HG03575 (cell line): ENCODE data around the gene ATG9B.
"Not testable (repeated sequence)": the region's sequence is repeated elsewhere in the genome, so short reads cannot be mapped to it uniquely, and the experiment has no call there.

Experiments used
- ATAC-seq: cut with Tn5 transposase; IDR thresholded peaks from one replicate; pipeline ENCODE4 v1.9.1; 2021; ENCODE audit not compliant: unreplicated experiment, insufficient number of reproducible peaks, low FRiP score; ENCODE audit errors: extremely low read depth

The ATG9B gene

DNA sequence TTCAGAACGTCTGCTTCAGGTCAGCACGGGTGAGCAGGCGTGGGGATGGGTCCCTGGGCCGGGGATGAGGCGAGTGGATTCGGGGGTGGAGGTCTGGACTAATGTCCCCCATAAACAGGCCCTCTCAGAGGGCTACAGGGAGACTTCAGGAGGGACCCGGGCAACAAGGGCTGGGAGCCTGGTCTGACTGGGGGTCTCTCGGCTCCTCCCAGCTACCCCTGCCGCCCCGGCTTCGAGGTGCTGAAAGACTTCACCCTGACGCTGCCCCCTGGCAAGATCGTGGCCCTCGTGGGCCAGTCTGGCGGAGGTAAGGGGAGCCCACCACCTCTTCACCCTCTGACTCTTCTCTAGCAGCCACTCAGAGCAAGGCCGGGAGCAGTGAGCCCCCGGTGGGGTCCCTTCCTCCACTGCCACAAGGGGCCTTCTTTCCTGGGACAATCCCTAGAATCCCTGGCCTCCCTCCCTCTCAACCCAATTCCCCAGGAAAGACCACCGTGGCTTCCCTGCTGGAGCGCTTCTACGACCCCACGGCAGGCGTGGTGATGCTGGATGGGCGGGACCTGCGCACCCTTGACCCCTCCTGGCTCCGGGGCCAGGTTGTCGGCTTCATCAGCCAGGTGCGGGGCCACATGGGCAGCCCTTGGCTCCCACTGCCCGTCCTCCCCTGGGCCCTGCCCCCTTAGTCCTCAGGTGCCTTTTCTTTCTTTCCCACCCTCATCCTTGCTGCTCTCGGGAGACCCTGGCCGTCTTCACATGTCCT, 16.5 kb upstream of the ATG9B start:
- no peak for ATAC-seq

DNA sequence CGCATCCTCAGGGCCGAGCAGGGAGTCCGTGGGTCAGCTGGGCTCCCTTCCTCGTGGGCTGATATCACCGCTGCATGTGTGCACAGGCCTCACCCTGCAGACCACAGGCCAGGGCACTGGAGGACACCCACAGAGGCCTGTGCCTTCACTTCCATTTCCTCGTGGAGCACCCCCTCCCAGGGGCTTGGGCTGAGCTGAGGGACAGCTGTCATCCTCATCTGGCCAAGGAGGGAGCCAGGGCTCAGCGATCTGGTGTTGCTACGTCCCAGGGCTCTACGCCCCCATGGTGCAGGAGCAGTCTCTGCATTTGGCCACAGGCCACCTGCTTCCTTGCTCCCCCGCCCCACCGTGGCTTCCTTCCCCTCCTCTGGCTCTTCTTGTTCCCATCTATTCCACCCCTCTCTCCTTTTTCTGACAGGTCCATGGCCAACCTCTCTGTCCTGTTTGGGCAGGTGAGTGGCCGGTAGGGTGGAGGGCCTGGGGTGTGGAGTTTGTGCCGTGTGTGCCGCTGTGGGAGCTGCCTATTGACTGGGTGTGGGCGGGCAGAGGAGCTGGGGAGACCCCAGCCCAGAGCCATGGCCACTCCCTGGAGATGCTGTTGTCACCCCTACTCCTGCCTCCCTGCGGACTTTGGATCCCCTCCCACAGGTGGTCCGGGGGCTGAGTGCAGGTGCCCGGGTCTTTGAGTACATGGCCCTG, 15.7 kb upstream of the ATG9B start:
- no peak for ATAC-seq

DNA sequence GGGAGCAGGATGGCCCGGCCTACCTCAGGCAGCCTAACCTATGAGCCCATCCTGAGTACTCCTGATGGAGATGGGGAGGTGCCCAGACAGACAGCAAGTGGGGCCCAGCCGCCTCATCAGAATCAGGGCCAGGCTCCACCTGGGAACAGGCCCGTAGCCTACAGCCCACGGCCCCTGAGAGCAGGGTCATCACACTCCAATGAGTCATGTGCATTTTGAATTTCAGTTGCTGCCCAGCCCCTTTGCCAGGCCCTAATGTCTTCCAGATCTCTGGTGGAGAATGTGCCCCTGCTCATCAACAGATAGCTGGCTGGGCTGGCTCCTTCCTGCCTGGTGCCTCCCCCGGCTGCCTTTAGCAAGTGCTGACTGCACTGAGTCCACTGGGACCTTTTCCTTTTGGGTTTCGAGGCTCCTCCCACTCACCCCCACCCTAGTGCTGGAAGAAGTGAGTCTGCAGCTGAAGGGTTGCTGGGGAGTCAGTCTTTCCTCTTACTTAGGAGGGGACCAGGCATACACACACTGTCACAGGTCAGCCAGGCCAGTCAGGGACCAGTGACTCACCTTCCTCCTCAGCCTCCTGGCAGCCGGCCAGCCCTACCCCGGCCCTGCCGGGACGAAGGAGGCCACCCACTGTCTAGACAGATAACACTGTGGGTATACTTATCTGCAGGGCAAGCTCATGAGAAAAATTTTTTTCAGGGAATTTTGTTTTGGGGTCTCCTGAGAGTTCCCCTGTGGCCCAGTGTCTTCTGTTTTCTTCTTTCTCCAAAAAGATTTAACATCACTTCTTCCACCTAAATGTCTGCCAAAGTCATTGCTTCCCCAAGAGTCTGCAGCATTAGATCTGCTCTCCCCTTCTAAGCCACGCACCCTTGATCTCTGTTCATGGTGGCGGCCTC, 14.9 kb upstream of the ATG9B start:
- ATAC-seq, result no peak

DNA sequence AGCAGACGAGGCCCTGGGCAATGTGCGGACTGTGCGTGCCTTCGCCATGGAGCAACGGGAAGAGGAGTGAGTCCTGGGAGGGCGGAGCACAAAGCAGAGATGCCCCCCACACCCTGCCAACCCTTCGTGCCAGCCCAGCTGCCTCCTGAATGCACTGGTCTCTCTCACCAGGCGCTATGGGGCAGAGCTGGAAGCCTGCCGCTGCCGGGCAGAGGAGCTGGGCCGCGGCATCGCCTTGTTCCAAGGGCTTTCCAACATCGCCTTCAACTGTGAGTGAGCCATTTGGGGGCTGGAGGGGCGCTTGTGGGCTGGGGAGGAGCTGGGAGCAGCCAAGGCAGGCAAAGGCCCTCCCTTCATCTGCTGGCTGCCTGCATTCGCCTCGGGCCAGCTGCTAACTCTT, 11.6 kb upstream of the ATG9B start:
- ATAC-seq, result no peak

DNA sequence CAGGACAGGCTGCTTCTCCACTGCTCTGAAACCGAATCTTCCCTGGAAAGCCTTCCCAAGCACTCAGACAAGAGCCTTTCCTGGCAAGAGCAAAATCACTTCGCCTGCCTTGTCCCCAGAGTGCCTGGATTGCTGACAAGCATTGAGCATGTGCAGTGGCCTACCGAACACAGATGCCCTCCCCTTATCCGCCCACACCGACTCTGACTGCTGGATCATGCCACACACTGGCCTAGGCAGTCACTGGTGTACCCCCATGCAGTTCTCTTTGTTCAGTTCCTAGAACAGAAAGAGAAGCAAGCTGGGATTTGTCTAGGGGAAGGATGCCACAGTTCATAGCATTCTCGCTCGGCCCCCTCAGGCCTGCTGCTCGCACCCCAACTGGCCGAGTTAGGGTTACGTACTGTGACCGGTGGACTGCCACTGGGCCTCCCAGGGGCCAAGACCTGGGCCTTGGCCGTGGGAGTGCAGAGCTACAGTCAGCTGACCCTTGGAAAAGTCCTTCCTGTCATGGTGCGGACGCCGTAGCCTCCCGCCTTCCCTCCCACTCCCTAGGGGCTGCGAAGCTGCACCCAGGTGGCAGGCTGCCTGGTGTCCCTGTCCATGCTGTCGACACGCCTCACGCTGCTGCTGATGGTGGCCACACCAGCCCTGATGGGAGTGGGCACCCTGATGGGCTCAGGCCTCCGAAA, 10.9 kb upstream of the ATG9B start:
- ATAC-seq, result no peak

DNA sequence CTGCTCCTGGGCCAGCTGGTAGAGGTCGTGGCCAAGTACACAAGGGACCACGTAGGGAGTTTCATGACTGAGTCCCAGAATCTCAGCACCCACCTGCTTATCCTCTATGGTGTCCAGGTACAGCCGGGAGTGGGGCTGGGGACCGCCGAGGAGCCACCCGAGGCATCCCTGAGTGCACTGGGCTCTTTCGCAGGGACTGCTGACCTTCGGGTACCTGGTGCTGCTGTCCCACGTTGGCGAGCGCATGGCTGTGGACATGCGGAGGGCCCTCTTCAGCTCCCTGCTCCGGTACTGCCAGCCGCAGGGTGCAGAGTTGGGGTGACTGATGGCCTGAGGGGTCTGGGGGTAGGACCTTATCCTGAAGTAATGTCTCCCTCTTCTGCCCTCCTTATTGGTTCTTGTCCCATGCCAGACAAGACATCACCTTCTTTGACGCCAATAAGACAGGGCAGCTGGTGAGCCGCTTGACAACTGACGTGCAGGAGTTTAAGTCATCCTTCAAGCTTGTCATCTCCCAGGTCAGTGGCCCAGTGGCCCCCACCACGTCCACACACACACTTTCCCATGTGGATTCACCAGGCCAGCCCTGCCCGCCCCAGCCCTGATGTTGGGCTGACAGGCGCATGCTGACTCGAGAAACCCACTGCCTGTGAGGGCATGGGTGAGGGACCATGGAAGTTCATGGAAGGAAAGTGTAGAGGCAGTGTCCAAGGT, 10.2 kb upstream of the ATG9B start:
- ATAC-seq, result no peak

DNA sequence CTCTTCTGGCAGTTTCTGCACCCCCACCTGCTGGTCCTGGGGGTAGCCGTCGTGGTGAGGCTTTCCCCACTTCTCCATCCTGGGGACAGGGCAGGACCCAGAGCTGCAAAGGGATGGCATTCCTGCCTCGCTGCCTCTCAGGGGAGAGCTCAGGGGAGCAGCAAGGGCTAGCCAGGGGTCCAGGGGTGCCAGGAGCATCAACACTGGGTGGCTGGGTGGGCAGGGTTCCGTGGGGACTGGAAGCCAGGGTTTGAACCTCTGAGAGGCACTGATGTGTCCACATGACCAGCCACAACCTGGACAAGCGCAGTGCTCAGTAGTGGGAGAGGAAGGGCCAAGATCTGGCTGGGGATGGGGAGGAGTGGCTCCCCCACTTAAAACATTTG, 9.6 kb upstream of the ATG9B start:
- ATAC-seq, result no peak

DNA sequence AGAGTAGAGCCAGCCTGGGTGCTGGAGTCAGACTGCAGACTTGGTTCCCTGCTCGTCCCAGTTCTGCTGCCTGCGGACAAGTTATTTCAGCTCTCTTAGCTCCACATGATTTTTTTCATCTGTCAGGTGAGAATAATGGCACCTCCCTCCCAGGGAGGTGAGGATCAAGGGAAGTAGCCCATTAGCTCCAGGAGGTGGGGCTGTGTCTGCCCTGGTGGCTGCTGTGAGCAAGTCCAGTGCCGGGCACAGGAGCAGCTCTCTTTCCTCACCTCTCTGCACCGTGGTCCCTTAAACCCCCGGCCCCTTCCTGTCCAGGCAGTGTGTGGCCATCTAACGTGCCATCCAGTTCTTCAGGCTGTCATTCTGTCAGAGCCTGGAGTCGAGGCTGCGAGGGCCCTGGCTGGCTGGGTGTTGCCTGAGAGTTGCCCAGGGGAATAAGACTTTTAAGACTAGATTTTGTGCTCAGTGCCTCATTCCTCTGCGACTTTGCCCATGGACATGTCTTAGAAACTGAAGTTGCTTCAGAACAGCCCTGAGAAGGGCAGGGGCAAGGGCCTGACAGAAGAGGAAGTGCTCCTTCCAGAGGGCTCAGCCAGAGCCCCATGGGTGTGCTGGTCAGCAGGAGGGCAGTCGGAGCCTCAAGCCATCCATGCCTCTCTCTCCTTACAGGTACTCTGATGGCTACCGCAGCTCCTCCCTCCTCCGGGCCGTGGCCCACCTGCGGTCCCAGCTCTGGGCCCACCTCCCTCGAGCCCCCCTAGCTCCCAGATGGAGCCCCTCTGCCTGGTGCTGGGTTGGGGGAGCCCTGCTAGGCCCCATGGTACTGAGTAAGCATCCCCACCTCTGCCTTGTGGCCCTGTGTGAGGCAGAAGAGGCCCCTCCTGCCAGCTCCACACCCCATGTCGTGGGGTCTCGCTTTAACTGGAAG, 8.9 kb upstream of the ATG9B start:
- no peak for ATAC-seq

DNA sequence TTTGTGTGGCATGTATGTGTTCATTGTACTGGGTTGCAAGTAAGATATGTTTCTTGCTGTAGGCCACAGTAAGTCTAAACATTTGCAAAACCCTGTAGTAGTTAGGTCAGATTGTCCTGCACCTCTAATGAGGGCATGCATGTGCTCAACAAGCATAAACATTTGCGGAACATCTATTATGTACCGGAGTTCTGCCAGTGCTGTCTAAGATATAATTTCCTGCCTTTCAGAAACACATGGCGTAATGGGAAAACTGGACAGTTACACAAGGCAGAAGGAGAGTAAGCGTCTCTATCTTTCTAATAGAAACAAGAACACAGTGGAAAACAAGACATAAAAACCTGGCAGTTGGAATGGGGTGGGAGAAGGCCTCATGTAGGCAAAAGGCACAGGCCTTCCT, 6.7 kb upstream of the ATG9B start:
- ATAC-seq, result no peak

DNA sequence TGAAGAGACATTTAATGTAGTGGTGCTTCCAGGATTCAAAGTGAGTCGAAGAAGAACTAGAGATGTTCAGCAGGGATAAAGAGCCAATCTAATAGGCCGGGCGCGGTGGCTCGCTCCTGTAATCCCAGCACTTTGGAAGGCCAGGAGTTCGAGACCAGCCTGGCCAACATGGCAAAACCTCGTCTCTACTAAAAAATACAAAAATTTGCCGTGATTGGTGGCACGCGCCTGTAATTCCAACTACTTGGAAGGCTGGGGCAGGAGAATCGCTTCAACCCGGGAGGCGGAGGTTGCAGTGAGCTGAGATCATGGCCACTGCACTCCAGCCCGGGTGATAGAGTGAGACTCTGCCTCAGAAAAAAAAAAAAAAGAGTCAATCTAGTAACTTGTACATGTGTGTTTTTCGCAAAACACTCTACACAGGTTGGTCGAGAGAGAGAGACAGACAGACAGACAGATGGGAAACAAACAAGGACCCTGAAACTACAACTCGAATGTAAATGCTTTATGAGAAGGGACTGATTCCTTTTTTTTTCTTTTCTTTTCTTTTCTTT, 4.7 kb upstream of the ATG9B start:
- ATAC-seq, result no peak

DNA sequence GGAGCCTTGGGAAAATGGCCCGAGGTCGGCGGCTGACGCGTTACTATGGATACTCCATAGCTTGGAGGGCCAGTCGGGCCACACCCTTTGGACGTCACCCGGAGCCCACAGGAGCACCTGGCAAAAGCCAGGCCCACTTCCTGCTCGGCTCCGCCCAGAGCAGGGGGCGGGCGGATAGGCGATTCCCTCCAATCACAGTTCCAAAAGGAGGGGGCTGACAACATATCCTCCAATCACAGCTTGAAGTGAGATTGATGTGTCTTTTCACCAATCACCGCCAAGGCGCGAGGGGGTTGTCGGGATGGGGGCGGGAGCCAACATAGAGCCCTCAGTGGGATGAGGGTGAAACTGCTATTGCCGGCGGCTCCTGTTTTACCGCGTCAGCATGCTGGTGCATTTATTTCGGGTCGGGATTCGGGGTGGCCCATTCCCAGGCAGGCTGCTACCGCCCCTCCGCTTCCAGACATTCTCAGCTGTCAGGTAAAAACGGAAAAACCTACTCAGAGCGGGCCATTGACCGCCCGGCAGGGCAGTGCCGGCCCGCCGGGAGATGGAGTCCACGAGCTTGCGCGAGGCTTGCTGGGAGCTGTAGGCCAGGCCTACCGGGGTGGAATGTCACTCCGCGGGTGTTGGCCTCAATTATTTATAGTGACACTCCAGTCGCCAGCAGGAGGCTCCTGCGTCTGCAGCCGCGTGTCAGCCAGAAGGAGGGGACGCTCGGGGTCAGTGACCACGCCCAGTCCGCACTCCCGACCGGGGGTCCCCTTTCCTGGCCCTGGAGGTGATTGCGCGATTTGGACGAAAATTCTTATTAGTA, 4.0 kb upstream of the ATG9B start, which contains the start of gene ABCB8:
Gene ABCB8, plus strand, starts transcription at position 320 of the 817 bp plus-strand sequence. Its CDS starts 66 bp downstream, at position 386.
- peak; percentile 84 for ATAC-seq

DNA sequence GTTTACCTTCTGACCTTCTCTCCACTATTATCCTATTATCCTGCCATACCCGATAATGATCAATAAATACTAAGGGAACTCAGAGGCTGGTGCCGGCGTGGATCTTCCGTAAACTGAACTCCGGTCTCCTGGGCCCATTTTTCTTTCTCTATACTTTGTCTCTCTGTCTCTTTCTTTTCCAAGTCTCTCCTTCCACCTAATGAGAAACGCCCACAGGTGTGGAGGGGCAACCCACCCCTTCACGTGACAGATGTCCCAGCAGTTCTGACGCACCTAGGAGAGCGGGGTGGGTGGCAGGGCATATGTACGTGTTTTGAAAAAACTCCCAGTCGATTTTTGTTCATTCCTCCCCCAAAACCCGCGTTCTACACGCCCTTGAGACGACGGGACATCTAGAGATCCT, 3.4 kb upstream of the ATG9B start:
- ATAC-seq, result not testable (repeated sequence)

DNA sequence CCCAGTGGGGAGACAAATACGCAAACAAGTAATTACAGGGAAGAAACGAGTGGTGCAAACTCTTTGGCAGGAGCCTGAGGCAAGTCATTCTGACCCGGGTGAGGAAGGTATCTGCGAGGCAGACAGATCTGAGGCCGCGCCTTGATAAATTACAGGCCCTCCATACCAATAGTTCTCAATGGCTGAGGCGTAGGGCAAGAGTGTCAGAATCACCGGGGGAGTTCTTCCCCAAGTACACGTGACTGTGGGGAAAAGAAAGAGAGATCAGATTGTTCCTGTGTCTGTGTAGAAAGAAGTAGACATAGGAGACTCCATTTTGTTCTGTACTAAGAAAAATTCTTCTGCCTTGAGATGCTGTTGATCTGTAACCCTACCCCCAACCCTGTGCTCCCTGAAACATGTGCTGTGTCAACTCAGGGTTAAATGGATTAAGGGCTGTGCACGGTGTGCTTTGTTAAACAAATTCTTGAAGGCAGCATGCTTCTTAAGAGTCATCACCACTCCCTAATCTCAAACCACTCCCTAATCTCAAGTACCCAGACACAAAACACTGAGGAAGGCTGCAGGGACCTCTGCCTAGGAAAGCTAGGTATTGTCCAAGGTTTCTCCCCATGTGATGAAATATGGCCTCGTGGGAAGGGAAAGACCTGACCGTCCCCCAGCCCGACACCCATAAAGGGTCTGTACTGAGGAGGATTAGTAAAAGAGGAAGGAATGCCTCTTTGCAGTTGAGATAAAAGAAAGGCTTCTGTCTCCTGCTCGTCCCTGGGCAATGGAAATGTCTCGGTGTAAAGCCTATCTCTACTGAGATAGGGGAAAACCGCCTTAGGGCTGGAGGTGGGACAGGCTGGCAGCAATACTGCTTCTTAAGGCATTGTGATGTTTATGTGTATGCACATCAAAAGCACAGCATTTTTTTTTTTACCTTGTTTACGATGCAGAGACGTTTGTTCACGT, 2.8 kb upstream of the ATG9B start:
- ATAC-seq, result not testable (repeated sequence)

DNA sequence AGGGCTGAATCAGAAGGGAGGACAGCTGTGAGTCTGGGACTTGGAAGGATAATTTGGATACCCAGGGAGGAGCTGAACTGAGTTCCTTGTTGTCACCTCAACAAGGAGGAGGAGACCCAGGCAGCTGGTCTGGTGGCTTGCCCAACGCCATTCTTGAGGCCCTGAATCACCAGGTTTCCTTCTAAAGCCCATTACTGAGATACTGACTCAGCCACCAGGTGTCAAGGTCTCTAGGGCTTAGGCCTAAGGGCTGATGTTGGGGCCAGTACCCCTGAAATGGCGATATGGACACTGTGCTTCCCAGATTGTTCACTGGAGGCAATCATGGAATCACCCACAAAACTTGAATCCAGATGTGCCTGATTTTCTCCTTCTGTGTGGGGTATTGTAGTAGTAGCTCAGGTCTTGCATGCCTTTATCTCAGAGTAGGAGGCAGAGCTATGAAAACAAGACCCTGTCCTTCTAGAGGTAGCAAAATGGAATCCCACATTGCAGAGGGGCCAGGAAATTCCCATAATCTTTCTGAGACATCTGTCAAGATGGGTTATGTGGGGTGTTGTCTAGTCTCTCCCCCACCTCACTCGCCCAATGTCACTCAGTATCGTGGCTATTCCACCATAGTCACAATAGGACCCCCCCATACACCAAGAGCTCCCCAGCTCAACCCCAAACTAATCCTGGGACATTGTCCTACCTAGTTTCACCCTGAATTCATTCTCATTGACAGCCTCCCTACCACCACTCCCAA, 1.8 kb upstream of the ATG9B start:
- no peak for ATAC-seq

DNA sequence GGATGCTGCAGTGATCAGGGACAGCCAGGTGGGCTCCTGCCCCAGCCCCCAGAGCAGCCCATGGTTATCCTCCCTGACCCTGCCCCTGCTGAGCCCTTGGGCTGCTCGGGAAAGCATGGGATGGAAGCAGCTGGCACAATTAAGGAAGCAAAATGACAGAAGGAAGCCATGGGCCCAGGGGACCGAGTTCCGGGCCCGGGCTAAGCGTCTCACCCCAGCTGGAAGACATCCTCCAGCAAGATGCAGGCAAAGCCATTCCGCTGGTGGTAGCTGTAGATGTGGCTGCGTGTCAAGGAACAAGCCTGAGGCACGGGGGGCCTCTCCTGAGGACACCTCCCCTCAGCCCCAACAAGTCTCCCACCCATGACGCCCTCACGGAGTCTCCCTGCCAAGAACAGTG, 1.1 kb downstream of the ATG9B start:
- ATAC-seq, result no peak
